ENCODE results near the gene PUM2. TPM values are rescaled to one million over a fixed set of nuclear protein-coding genes. Genes with fewer than 3 reads are reported as not detected.
A peak's percentile ranks its signal among the peaks of the same experiment; 100 is the strongest.

The PUM2 gene
- total RNA-seq, 1 experiment from 2014 or later, result 104 TPM

DNA sequence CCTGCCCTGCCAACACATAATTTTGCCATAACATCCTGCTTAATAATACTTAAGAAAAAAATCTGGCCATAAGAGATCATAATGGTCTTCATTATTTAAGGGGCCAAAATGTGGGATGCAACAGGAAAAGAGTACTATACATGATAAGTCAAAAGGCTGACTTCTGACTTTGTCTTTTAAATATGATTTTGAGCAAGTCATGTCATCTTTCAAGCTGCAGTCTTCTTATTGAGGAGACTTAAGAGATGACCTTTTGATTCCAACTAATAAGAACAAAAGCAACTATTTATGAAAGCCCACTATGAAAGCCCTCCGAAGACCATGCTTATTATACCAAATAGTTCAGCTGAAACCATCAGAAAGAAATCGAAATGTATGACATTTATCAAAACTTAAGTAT lies 41.6 kb downstream of the PUM2 start:
- no peak for DNase-seq (ENCODE audit: low spot score)
- H3K27me3 Mint-ChIP-seq (ENCODE audit: low read depth), result no peaks in the 10 kb centered on the region
- peaks cover 4% of the 10 kb centered on the region; the same call in 1 of the 2 replicates for H3K9me3 Mint-ChIP-seq
- TF ChIP-seq ZNF317 (CRISPR knock-in tag; IDR thresholded peaks at IDR 0.05; ENCODE audit: borderline replicate concordance, low read depth), result no peak
- no peak for TF ChIP-seq SMAD3 (CRISPR knock-in tag; IDR thresholded peaks at IDR 0.05; ENCODE audit: borderline replicate concordance)
- no peak for TF ChIP-seq NFATC4 (CRISPR knock-in tag; IDR thresholded peaks at IDR 0.05)
- TF ChIP-seq, protein P1, sequence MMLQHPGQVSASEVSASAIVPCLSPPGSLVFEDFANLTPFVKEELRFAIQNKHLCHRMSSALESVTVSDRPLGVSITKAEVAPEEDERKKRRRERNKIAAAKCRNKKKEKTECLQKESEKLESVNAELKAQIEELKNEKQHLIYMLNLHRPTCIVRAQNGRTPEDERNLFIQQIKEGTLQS (CRISPR knock-in tag; conservative IDR thresholded peaks at IDR 0.05), result no peak
- TF ChIP-seq, protein P2, sequence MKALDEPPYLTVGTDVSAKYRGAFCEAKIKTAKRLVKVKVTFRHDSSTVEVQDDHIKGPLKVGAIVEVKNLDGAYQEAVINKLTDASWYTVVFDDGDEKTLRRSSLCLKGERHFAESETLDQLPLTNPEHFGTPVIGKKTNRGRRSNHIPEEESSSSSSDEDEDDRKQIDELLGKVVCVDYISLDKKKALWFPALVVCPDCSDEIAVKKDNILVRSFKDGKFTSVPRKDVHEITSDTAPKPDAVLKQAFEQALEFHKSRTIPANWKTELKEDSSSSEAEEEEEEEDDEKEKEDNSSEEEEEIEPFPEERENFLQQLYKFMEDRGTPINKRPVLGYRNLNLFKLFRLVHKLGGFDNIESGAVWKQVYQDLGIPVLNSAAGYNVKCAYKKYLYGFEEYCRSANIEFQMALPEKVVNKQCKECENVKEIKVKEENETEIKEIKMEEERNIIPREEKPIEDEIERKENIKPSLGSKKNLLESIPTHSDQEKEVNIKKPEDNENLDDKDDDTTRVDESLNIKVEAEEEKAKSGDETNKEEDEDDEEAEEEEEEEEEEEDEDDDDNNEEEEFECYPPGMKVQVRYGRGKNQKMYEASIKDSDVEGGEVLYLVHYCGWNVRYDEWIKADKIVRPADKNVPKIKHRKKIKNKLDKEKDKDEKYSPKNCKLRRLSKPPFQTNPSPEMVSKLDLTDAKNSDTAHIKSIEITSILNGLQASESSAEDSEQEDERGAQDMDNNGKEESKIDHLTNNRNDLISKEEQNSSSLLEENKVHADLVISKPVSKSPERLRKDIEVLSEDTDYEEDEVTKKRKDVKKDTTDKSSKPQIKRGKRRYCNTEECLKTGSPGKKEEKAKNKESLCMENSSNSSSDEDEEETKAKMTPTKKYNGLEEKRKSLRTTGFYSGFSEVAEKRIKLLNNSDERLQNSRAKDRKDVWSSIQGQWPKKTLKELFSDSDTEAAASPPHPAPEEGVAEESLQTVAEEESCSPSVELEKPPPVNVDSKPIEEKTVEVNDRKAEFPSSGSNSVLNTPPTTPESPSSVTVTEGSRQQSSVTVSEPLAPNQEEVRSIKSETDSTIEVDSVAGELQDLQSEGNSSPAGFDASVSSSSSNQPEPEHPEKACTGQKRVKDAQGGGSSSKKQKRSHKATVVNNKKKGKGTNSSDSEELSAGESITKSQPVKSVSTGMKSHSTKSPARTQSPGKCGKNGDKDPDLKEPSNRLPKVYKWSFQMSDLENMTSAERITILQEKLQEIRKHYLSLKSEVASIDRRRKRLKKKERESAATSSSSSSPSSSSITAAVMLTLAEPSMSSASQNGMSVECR (CRISPR knock-in tag; IDR thresholded peaks at IDR 0.05; ENCODE audit: borderline replicate concordance), result no peak
- TF ChIP-seq, protein P3, sequence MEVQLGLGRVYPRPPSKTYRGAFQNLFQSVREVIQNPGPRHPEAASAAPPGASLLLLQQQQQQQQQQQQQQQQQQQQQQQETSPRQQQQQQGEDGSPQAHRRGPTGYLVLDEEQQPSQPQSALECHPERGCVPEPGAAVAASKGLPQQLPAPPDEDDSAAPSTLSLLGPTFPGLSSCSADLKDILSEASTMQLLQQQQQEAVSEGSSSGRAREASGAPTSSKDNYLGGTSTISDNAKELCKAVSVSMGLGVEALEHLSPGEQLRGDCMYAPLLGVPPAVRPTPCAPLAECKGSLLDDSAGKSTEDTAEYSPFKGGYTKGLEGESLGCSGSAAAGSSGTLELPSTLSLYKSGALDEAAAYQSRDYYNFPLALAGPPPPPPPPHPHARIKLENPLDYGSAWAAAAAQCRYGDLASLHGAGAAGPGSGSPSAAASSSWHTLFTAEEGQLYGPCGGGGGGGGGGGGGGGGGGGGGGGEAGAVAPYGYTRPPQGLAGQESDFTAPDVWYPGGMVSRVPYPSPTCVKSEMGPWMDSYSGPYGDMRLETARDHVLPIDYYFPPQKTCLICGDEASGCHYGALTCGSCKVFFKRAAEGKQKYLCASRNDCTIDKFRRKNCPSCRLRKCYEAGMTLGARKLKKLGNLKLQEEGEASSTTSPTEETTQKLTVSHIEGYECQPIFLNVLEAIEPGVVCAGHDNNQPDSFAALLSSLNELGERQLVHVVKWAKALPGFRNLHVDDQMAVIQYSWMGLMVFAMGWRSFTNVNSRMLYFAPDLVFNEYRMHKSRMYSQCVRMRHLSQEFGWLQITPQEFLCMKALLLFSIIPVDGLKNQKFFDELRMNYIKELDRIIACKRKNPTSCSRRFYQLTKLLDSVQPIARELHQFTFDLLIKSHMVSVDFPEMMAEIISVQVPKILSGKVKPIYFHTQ (CRISPR knock-in tag; IDR thresholded peaks at IDR 0.05), result no peak
- TF ChIP-seq, protein P4, sequence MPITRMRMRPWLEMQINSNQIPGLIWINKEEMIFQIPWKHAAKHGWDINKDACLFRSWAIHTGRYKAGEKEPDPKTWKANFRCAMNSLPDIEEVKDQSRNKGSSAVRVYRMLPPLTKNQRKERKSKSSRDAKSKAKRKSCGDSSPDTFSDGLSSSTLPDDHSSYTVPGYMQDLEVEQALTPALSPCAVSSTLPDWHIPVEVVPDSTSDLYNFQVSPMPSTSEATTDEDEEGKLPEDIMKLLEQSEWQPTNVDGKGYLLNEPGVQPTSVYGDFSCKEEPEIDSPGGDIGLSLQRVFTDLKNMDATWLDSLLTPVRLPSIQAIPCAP (CRISPR knock-in tag; IDR thresholded peaks at IDR 0.05), result no peak
- TF ChIP-seq ZNF138 (CRISPR knock-in tag; conservative IDR thresholded peaks at IDR 0.05), result no peak
- TF ChIP-seq, protein P5, sequence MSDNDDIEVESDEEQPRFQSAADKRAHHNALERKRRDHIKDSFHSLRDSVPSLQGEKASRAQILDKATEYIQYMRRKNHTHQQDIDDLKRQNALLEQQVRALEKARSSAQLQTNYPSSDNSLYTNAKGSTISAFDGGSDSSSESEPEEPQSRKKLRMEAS (CRISPR knock-in tag; IDR thresholded peaks at IDR 0.05), result no peak
- no peak for TF ChIP-seq JAZF1 (CRISPR knock-in tag; IDR thresholded peaks at IDR 0.05)
- TF ChIP-seq, protein P6, sequence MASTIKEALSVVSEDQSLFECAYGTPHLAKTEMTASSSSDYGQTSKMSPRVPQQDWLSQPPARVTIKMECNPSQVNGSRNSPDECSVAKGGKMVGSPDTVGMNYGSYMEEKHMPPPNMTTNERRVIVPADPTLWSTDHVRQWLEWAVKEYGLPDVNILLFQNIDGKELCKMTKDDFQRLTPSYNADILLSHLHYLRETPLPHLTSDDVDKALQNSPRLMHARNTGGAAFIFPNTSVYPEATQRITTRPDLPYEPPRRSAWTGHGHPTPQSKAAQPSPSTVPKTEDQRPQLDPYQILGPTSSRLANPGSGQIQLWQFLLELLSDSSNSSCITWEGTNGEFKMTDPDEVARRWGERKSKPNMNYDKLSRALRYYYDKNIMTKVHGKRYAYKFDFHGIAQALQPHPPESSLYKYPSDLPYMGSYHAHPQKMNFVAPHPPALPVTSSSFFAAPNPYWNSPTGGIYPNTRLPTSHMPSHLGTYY (CRISPR knock-in tag; IDR thresholded peaks at IDR 0.05), result no peak
- no peak for TF ChIP-seq ESRRA (CRISPR knock-in tag; IDR thresholded peaks at IDR 0.05; ENCODE audit: borderline replicate concordance)
- TF ChIP-seq HMGA2 (CRISPR knock-in tag; IDR thresholded peaks at IDR 0.05), result no peak
- TF ChIP-seq, protein P7, sequence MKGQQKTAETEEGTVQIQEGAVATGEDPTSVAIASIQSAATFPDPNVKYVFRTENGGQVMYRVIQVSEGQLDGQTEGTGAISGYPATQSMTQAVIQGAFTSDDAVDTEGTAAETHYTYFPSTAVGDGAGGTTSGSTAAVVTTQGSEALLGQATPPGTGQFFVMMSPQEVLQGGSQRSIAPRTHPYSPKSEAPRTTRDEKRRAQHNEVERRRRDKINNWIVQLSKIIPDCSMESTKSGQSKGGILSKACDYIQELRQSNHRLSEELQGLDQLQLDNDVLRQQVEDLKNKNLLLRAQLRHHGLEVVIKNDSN (CRISPR knock-in tag; IDR thresholded peaks at IDR 0.05), result no peak
- TF ChIP-seq, protein P8, sequence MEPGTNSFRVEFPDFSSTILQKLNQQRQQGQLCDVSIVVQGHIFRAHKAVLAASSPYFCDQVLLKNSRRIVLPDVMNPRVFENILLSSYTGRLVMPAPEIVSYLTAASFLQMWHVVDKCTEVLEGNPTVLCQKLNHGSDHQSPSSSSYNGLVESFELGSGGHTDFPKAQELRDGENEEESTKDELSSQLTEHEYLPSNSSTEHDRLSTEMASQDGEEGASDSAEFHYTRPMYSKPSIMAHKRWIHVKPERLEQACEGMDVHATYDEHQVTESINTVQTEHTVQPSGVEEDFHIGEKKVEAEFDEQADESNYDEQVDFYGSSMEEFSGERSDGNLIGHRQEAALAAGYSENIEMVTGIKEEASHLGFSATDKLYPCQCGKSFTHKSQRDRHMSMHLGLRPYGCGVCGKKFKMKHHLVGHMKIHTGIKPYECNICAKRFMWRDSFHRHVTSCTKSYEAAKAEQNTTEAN (CRISPR knock-in tag; IDR thresholded peaks at IDR 0.05), result no peak
- TF ChIP-seq, protein P9, sequence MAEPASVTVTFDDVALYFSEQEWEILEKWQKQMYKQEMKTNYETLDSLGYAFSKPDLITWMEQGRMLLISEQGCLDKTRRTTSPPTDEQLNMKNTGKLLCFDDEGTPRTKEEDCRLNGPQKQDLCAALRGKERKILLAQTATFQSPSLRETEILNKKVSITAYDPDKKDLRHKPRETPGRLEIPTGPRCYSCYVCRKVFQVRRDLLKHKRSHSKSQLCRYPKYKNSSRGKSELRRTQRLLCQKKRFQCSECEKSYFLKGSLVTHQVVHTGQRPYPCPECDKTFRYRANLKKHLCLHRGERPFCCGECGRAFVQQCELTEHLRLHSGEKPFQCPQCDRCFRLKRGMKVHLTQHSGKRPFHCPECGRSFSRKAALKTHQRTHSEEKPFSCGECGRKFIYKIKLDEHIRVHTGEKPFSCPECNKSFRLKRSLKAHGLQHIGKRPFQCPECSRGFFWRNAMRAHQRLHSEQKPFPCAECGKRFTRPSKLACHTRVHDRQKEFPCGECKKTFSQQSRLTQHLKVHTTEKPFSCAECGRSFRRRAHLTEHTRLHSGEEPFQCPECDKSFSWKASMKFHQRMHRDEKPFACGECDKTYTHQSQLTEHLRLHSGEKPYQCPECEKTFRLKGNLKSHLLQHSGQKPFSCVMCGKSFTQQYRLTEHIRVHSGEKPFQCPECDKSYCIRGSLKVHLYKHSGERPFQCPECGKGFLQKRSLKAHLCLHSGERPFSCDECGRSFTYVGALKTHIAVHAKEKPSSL (CRISPR knock-in tag; conservative IDR thresholded peaks at IDR 0.05), result no peak
- ChIA-PET POLR2A (no interaction called here), CTCF (interaction anchor here (1.6 kb wide), 1 partner anchor 18 kb away, joined by 4 read pairs; no protein-coding TSS in a partner anchor)
- H3K36me3 Mint-ChIP-seq, result peaks cover 64% of the 10 kb centered on the region
- ATAC-seq, result no peak
- no peak overlapping the region for H3K4me3 Mint-ChIP-seq
- H3K27ac Mint-ChIP-seq, result peak overlapping the region; percentile 20; the same call in 1 of the 2 replicates
- peaks cover 3% of the 10 kb centered on the region; the same call in 1 of the 2 replicates for H3K4me1 Mint-ChIP-seq
